Measurements from ENCODE around the gene UBE2Q2.
"Not testable (repeated sequence)": the region's sequence is repeated elsewhere in the genome, so short reads cannot be mapped to it uniquely, and the experiment has no call there.

- not testable (repeated sequence) for TF ChIP-seq CTCF (IDR thresholded peaks at IDR 0.05); POLR2AphosphoS5 (IDR thresholded peaks at IDR 0.05); POLR2A (IDR thresholded peaks at IDR 0.05; ENCODE audit: low read depth); EP300 (IDR thresholded peaks at IDR 0.05)
These were observed 67.1 kb downstream of the UBE2Q2 start for GRCh38 chr15:75910355-75910754.
